ENCODE measurements around the gene UPF3A.

Gene UPF3A

DNA sequence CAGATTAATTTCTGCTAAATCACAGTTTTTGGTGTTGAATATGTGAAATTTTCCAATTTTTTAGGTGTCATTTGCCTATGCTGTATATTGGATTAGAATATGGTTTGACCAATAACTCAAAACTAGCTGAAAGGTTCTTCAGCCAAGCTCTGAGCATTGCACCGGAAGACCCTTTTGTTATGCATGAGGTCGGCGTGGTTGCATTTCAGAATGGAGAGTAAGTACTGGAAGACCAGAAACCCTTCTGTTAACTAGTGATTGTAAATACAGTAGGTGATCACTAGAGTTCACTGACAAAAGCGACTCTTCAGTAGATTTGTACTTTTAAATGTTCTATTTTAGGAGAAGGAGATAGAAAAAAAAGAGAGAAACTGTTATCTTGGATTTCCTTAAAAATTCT, 24.4 kb upstream of the UPF3A start:
- TF ChIP-seq POLR2AphosphoS5 (IDR thresholded peaks at IDR 0.05; ENCODE audit: low read depth, low read length) (no peak), SIN3A (IDR thresholded peaks at IDR 0.05; ENCODE audit: borderline replicate concordance, insufficient read depth, low read length) (no peak), FOXP2 (optimal IDR thresholded peaks at IDR 0.05; ENCODE audit: borderline replicate concordance, extremely low read depth, extremely low read length, insufficient read depth) (no peak), TAF1 (IDR thresholded peaks at IDR 0.05; ENCODE audit: borderline replicate concordance, insufficient read depth, low read length) (no peak)
- TF ChIP-seq, protein P1, sequence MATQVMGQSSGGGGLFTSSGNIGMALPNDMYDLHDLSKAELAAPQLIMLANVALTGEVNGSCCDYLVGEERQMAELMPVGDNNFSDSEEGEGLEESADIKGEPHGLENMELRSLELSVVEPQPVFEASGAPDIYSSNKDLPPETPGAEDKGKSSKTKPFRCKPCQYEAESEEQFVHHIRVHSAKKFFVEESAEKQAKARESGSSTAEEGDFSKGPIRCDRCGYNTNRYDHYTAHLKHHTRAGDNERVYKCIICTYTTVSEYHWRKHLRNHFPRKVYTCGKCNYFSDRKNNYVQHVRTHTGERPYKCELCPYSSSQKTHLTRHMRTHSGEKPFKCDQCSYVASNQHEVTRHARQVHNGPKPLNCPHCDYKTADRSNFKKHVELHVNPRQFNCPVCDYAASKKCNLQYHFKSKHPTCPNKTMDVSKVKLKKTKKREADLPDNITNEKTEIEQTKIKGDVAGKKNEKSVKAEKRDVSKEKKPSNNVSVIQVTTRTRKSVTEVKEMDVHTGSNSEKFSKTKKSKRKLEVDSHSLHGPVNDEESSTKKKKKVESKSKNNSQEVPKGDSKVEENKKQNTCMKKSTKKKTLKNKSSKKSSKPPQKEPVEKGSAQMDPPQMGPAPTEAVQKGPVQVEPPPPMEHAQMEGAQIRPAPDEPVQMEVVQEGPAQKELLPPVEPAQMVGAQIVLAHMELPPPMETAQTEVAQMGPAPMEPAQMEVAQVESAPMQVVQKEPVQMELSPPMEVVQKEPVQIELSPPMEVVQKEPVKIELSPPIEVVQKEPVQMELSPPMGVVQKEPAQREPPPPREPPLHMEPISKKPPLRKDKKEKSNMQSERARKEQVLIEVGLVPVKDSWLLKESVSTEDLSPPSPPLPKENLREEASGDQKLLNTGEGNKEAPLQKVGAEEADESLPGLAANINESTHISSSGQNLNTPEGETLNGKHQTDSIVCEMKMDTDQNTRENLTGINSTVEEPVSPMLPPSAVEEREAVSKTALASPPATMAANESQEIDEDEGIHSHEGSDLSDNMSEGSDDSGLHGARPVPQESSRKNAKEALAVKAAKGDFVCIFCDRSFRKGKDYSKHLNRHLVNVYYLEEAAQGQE (IDR thresholded peaks at IDR 0.05; ENCODE audit: insufficient read depth in 1 of 2, low read depth in 2 of 2, low read length in 2 of 2), result no peak

GRCh38 chr13:114258589-114258988, 22.8 kb upstream of the UPF3A start:
- TF ChIP-seq, protein P1 (IDR thresholded peaks at IDR 0.05; ENCODE audit: insufficient read depth in 1 of 2, low read depth in 2 of 2, low read length in 2 of 2), result no peak
- no peak for TF ChIP-seq POLR2AphosphoS5 (IDR thresholded peaks at IDR 0.05; ENCODE audit: low read depth, low read length)
- no peak for TF ChIP-seq TAF1 (IDR thresholded peaks at IDR 0.05; ENCODE audit: borderline replicate concordance, insufficient read depth, low read length)
- TF ChIP-seq FOXP2 (optimal IDR thresholded peaks at IDR 0.05; ENCODE audit: borderline replicate concordance, extremely low read depth, extremely low read length, insufficient read depth), result no peak
- TF ChIP-seq SIN3A (IDR thresholded peaks at IDR 0.05; ENCODE audit: borderline replicate concordance, insufficient read depth, low read length), result no peak

GRCh38 chr13:114259374-114259773, 22.0 kb upstream of the UPF3A start:
- TF ChIP-seq SIN3A (IDR thresholded peaks at IDR 0.05; ENCODE audit: borderline replicate concordance, insufficient read depth, low read length) (no peak), POLR2AphosphoS5 (IDR thresholded peaks at IDR 0.05; ENCODE audit: low read depth, low read length) (no peak), TAF1 (IDR thresholded peaks at IDR 0.05; ENCODE audit: borderline replicate concordance, insufficient read depth, low read length) (no peak)
- TF ChIP-seq, protein P1 (IDR thresholded peaks at IDR 0.05; ENCODE audit: insufficient read depth in 1 of 2, low read depth in 2 of 2, low read length in 2 of 2), result no peak

DNA sequence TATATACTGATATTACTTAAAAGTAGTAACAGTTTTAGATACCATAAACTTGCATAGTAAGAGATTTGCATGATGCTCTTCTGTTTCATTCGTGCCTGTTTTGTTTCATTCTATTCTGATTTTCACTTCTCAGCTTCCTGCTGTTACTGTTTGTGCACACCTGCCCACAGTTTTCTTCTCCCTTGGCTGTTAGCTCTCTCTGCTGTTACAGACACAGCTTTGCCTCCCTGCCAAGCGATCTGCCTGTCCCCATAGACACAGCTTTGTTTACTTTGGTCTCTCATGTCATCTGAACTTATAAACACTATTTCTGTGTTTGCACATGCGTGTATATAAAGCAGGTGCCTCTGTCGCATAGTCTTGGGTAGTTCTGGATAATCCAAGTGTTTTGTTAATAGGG, 21.4 kb upstream of the UPF3A start:
- TF ChIP-seq SIN3A (IDR thresholded peaks at IDR 0.05; ENCODE audit: borderline replicate concordance, insufficient read depth, low read length) (no peak), FOXP2 (optimal IDR thresholded peaks at IDR 0.05; ENCODE audit: borderline replicate concordance, extremely low read depth, extremely low read length, insufficient read depth) (no peak), POLR2AphosphoS5 (IDR thresholded peaks at IDR 0.05; ENCODE audit: low read depth, low read length) (no peak), TAF1 (IDR thresholded peaks at IDR 0.05; ENCODE audit: borderline replicate concordance, insufficient read depth, low read length) (no peak)
- TF ChIP-seq, protein P1 (IDR thresholded peaks at IDR 0.05; ENCODE audit: insufficient read depth in 1 of 2, low read depth in 2 of 2, low read length in 2 of 2), result no peak

- TF ChIP-seq, protein P1 (IDR thresholded peaks at IDR 0.05; ENCODE audit: insufficient read depth in 1 of 2, low read depth in 2 of 2, low read length in 2 of 2), result no peak
- TF ChIP-seq FOXP2 (optimal IDR thresholded peaks at IDR 0.05; ENCODE audit: borderline replicate concordance, extremely low read depth, extremely low read length, insufficient read depth) (no peak), SIN3A (IDR thresholded peaks at IDR 0.05; ENCODE audit: borderline replicate concordance, insufficient read depth, low read length) (no peak)
Observed at GRCh38 chr13:114260814-114261213, 20.6 kb upstream of the UPF3A start.
